Activated T-cell treated with anti-CD3 and anti-CD28 coated beads, Interleukin-2, amount 50 U/mL, for 48 hours (primary cell): ENCODE measurements around the gene XPNPEP2.

Experiments
- DNase-seq, 2 experiments: peaks; one replicate each; pipeline ENCODE4 v3.0.0-alpha.2; 2020

The XPNPEP2 gene

DNA sequence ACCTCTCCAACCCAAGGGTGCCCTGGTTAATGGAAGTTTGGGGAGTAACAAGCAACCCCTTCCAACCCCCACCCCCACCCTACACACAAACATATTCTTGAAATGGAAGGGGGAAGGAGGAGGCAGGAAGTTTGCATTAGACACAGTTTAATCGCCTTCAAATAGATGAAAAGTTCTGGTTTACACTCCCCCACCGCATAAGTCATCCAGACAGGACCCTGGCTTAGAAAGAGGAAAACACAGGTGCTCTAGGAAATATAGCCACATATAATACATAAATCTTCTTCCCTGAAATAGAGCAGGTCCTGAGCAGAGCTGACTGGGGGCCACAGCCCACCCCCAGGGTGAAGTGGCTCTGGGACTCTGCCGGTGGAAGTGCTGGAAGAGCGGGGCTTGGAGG is 66.0 kb downstream of the XPNPEP2 start:
- DNase-seq, result no peak

GRCh38 chrX:129808158-129808828 is 69.5 kb downstream of the XPNPEP2 start:
- no peak for DNase-seq

DNA sequence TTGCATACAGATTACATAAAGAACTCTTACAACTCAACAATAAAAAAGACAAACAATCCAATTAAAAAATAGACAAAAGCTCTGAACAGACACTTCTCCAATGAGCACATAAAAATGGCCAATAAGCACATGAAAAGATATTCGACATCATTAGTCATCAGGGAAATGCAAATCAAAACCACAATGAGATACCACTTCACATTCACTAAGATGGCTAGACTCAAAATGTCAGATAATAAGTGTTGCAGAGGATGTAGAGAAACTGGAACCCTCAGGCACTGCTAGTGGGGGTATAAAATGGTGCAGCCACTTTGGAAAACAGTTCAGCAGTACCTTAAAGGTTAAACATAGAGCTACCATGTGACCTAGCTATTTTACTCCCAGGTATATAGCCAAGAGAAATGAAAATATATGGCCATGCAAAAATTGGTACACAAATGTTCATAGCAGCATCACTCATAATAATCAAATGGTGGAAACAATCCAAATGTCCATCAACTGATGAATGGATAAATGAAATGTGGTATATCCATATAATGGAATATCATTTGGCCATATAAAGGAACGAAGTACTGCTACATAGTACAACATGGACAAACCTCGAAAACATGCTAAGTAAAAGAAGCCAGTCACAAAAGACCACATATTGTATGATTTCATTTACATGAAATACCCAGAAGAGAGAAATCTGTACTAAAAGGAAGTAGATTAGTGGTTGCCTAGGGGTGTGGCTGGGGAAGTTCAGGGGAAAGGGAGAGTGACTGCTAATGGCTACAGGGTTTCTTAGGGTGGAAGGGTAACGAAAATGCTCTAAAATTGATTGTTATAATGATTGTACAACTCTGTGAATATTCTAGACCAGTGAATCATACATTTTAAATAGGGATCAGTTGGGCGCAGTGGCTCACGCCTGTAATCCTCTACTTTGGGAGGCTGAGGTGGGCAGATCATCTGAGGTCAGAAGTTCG is 70.3 kb downstream of the XPNPEP2 start:
- no peak for DNase-seq

DNA sequence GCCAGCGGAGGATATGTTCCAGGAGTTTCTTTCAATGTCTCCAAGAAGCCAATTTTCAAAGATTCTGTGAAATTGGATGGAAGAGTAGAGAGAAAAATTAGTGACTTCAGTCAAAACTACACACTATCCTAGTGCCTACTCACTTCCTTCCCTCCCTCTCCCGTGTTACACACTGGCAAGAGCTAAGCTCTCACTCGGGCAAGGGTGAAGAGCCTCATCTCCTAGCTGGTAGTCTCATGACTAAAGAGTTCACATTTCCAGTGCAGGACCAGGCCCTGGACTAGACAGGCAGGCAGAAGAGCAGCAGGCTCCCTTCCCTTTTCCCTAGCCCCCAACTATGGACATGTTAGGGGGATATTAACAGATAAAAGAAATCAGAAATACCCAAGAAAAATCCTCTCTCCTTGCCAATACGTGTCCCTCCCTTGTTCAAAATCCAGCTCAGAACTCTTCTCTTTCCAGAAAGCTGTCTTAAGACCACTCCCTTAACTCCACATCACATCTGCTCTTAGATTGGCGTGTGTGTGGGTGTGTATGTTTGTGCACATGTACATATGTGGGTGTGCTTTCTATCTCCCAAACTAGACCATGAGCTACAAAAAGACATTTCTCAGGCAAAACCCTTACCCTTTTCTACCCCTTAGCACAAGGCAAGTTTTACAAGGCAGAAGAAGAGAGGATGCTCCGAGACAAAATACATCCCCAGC is 75.0 kb downstream of the XPNPEP2 start:
- DNase-seq, result no peak

- DNase-seq, result no peak
Measured at GRCh38 chrX:129818123-129818522, 79.3 kb downstream of the XPNPEP2 start.
